Right lobe of liver (tissue), 4 donors: ENCODE results near the gene NCDN.

Source experiments
- POLR2A ChIP-seq: fragments of 450-650 bp; IDR thresholded peaks from one replicate; pipeline ENCODE4 v1.6.1; 2017; ENCODE audit warnings: antibody characterized with exemption, mild to moderate bottlenecking
- TF ChIP-seq, protein P1 (sequence below), 4 donors: fragments of 200-600 bp in 3 of 4; fragments of 450-650 bp in 1 of 4; IDR thresholded peaks; one replicate each; pipeline versions ENCODE4 v1.5.1 to v1.8.0; 2016 to 2022; ENCODE audit warnings: antibody characterized with exemption in 4 of 4, mild to moderate bottlenecking in 2 of 4
- donor health status: DM: no; HTN: no; CAD: no.
- donor health status: DM: no; HTN: no; CAD: no.
- donor health status: DM: no; HTN: yes; CAD: no.

DNA sequence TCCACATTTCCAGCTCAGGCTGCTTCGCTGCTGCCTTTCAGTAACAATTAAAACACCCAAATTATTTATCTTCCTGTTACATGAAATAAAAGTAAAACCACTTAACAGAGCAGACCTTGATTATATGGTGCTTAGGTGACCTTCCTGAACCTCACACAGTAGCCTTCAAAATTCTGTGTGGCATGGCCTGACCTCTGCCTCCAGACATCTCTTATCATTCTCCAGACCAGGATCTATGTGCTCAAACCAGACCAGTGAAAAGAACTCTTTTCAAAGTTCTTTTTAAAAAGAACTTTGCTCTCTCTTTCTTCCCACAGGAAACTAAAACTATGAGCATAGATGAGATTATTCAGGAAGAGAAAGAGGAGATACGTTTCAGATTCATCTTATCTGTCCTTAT, 38.2 kb upstream of the NCDN start:
- no peak for TF ChIP-seq POLR2A
- TF ChIP-seq, protein P1, sequence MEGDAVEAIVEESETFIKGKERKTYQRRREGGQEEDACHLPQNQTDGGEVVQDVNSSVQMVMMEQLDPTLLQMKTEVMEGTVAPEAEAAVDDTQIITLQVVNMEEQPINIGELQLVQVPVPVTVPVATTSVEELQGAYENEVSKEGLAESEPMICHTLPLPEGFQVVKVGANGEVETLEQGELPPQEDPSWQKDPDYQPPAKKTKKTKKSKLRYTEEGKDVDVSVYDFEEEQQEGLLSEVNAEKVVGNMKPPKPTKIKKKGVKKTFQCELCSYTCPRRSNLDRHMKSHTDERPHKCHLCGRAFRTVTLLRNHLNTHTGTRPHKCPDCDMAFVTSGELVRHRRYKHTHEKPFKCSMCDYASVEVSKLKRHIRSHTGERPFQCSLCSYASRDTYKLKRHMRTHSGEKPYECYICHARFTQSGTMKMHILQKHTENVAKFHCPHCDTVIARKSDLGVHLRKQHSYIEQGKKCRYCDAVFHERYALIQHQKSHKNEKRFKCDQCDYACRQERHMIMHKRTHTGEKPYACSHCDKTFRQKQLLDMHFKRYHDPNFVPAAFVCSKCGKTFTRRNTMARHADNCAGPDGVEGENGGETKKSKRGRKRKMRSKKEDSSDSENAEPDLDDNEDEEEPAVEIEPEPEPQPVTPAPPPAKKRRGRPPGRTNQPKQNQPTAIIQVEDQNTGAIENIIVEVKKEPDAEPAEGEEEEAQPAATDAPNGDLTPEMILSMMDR (IDR thresholded peaks at IDR 0.05), result no peak
